HEK293 (cell line): ENCODE results near the gene DOCK1.

Source experiments
- CTCF ChIA-PET: fragments of 350-600 bp; formaldehyde crosslinking; extraction: SDS; loops from one replicate; lab custom pipeline; 2021; ENCODE audit warnings: antibody characterized with exemption; lab: Yijun Ruan, JAX
- POLR2A ChIA-PET: fragments of 300-600 bp; formaldehyde crosslinking; extraction: SDS; loops from one replicate; lab custom pipeline; 2020; ENCODE audit warnings: antibody characterized with exemption, inconsistent platforms; lab: Yijun Ruan, JAX
- H3K27ac ChIP-seq: fragments of 200-500 bp; sonication (Bioruptor generic); 2 replicates; pipeline ENCODE4 v1.5.1; 2014; ENCODE audit warnings: low read depth, low read length, control low read depth, inconsistent platforms; ENCODE audit errors: extremely low read depth
- H3K36me3 ChIP-seq, 2 experiments: fragments of 200-500 bp in 1 of 2; sonication (Bioruptor generic) in 1 of 2; 1 replicate in 1 of 2; 2 replicates in 1 of 2; pipeline ENCODE4 v1.5.1; 2014 to 2017; ENCODE audit warnings: inconsistent platforms in 2 of 2, low read length in 2 of 2; ENCODE audit not compliant: control insufficient read depth in 2 of 2, insufficient read depth in 1 of 2
- H3K4me1 ChIP-seq: fragments of 200-500 bp; sonication (Bioruptor generic); 2 replicates; pipeline ENCODE4 v1.5.1; 2014; ENCODE audit warnings: mild to moderate bottlenecking, low read length, inconsistent platforms; ENCODE audit not compliant: control insufficient read depth, insufficient read depth
- H3K4me3 ChIP-seq: 2 replicates; pipeline ENCODE4 v1.5.1; 2011; ENCODE audit warnings: low read depth, mild to moderate bottlenecking, control low read depth, low read length, moderate library complexity
- H3K9me3 ChIP-seq: fragments of 200-500 bp; sonication (Bioruptor generic); 2 replicates; pipeline ENCODE4 v1.5.1; 2014; ENCODE audit warnings: low read depth, low read length, inconsistent platforms; ENCODE audit not compliant: control insufficient read depth, insufficient read depth
- IKZF3 ChIP-seq: fragments of 450-650 bp; IDR thresholded peaks from 2 replicates; pipeline ENCODE4 v1.5.0; 2018; ENCODE audit warnings: missing biosample characterization, mild to moderate bottlenecking, missing genetic modification characterization, moderate library complexity
- KLF10 ChIP-seq: fragments of 450-650 bp; IDR thresholded peaks from 2 replicates; pipeline ENCODE4 v1.5.1; 2018; ENCODE audit warnings: missing biosample characterization, mild to moderate bottlenecking, missing genetic modification characterization
- KLF16 ChIP-seq: fragments of 450-650 bp; formaldehyde crosslinking; IDR thresholded peaks from 2 replicates; pipeline ENCODE4 v1.5.1; 2017; ENCODE audit warnings: missing biosample characterization, missing genetic modification characterization
- KLF7 ChIP-seq: fragments of 450-650 bp; formaldehyde crosslinking; IDR thresholded peaks from 2 replicates; pipeline ENCODE4 v1.5.1; 2016; ENCODE audit warnings: missing biosample characterization, missing genetic modification characterization, borderline replicate concordance
- KLF9 ChIP-seq: fragments of 450-650 bp; formaldehyde crosslinking; IDR thresholded peaks from 2 replicates; pipeline ENCODE4 v1.5.1; 2016; ENCODE audit warnings: missing biosample characterization, missing genetic modification characterization, low read depth
- OSR2 ChIP-seq: fragments of 450-650 bp; formaldehyde crosslinking; IDR thresholded peaks from 2 replicates; pipeline ENCODE4 v1.5.1; 2016; ENCODE audit warnings: missing biosample characterization, missing genetic modification characterization
- PRDM2 ChIP-seq: fragments of 450-650 bp; formaldehyde crosslinking; IDR thresholded peaks from 2 replicates; pipeline ENCODE4 v1.5.1; 2016; ENCODE audit warnings: missing biosample characterization, missing genetic modification characterization, borderline replicate concordance
- PRDM6 ChIP-seq: fragments of 450-650 bp; formaldehyde crosslinking; IDR thresholded peaks from 2 replicates; pipeline ENCODE4 v1.5.1; 2017; ENCODE audit warnings: missing biosample characterization, missing genetic modification characterization
- SCRT1 ChIP-seq: fragments of 450-650 bp; formaldehyde crosslinking; IDR thresholded peaks from 2 replicates; pipeline ENCODE4 v1.5.1; 2016; ENCODE audit warnings: missing biosample characterization, missing genetic modification characterization, borderline replicate concordance
- ZNF311 ChIP-seq: fragments of 450-650 bp; formaldehyde crosslinking; IDR thresholded peaks from 2 replicates; pipeline ENCODE4 v1.5.1; 2017; ENCODE audit warnings: missing biosample characterization, missing genetic modification characterization, borderline replicate concordance
- ZNF670 ChIP-seq: fragments of 450-650 bp; formaldehyde crosslinking; IDR thresholded peaks from 2 replicates; pipeline ENCODE4 v1.5.1; 2016; ENCODE audit warnings: missing biosample characterization, missing genetic modification characterization, low read depth
- TF ChIP-seq, protein P1 (sequence below): fragments of 450-650 bp; formaldehyde crosslinking; IDR thresholded peaks from 2 replicates; pipeline ENCODE4 v1.5.1; 2016; ENCODE audit warnings: missing biosample characterization, missing genetic modification characterization
- TF ChIP-seq, protein P2 (sequence below): fragments of 450-650 bp; formaldehyde crosslinking; IDR thresholded peaks from 2 replicates; pipeline ENCODE4 v1.5.0; 2017; ENCODE audit warnings: missing biosample characterization, missing genetic modification characterization, borderline replicate concordance
- TF ChIP-seq, protein P3 (sequence below): fragments of 450-650 bp; formaldehyde crosslinking; IDR thresholded peaks from 2 replicates; pipeline ENCODE4 v1.5.1; 2016; ENCODE audit warnings: missing biosample characterization, missing genetic modification characterization

The DOCK1 gene

GRCh38 chr10:127148933-127149220, 243.6 kb downstream of the DOCK1 start:
- TF ChIP-seq KLF9 (tag by site-specific recombination) (no peak), ZNF670 (tag by site-specific recombination) (no peak), KLF16 (tag by site-specific recombination) (no peak), KLF7 (tag by site-specific recombination) (no peak), KLF10 (no peak), PRDM6 (tag by site-specific recombination) (no peak), OSR2 (no peak)
- TF ChIP-seq, protein P1, sequence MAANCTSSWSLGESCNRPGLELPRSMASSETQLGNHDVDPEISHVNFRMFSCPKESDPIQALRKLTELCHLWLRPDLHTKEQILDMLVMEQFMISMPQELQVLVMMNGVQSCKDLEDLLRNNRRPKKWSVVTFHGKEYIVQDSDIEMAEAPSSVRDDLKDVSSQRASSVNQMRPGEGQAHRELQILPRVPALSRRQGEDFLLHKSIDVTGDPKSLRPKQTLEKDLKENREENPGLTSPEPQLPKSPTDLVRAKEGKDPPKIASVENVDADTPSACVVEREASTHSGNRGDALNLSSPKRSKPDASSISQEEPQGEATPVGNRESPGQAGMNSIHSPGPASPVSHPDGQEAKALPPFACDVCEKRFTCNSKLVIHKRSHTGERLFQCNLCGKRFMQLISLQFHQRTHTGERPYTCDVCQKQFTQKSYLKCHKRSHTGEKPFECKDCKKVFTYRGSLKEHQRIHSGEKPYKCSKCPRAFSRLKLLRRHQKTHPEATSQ (tag by site-specific recombination) = no peak
- Histone ChIP-seq H3K4me1 (no peaks in the 10 kb centered on the region), H3K36me3 (no peaks in the 10 kb centered on the region), H3K27ac (no peak overlapping the region), H3K4me3 (no peak overlapping the region), H3K9me3 (no peaks in the 10 kb centered on the region)
- ChIA-PET CTCF (interaction anchor here (0.5 to 0.6 kb wide), 2 partner anchors 547 to 720 kb away, joined by 3 to 6 read pairs; no protein-coding TSS in a partner anchor), POLR2A (no interaction called here)

DNA sequence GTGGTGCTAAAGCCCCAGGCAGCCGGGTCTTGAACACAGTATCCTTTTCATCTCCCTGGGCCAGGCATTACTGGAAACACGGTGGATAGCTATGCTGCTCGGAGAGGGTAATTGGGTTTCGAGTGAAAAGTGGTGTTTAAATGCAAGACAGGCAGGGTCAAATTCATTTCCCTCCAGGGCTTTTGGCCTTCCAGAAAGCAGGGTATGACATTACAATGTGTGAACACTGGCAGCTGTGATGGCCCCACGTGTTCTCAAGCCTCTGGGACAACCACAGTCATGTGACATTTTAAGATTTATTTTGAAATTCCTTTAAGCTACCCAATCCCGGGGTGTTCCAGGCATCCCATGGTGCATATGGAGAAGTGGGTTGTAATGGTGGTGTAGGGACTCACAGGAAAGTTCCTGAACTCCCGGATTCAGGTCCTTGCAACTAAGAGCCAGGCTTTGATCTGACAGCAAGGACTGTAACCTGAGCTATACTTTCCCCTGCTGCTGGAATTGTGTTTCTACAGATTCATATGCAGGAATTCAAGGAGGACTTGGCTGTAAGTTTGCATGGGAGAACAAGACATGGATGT, 244.4 kb downstream of the DOCK1 start:
- Histone ChIP-seq H3K4me1 (no peaks in the 10 kb centered on the region), H3K27ac (no peak overlapping the region), H3K9me3 (no peaks in the 10 kb centered on the region), H3K4me3 (no peak overlapping the region), H3K36me3 (no peaks in the 10 kb centered on the region)
- POLR2A ChIA-PET = no interaction called here
- CTCF ChIA-PET = interaction anchor here (0.5 kb wide), 1 partner anchor 720 kb away, joined by 3 read pairs; no protein-coding TSS in a partner anchor
- TF ChIP-seq IKZF3 (tag by site-specific recombination) (no peak), PRDM2 (tag by site-specific recombination) (no peak), ZNF311 (tag by site-specific recombination) (no peak), SCRT1 (tag by site-specific recombination) (no peak)
- TF ChIP-seq, protein P2, sequence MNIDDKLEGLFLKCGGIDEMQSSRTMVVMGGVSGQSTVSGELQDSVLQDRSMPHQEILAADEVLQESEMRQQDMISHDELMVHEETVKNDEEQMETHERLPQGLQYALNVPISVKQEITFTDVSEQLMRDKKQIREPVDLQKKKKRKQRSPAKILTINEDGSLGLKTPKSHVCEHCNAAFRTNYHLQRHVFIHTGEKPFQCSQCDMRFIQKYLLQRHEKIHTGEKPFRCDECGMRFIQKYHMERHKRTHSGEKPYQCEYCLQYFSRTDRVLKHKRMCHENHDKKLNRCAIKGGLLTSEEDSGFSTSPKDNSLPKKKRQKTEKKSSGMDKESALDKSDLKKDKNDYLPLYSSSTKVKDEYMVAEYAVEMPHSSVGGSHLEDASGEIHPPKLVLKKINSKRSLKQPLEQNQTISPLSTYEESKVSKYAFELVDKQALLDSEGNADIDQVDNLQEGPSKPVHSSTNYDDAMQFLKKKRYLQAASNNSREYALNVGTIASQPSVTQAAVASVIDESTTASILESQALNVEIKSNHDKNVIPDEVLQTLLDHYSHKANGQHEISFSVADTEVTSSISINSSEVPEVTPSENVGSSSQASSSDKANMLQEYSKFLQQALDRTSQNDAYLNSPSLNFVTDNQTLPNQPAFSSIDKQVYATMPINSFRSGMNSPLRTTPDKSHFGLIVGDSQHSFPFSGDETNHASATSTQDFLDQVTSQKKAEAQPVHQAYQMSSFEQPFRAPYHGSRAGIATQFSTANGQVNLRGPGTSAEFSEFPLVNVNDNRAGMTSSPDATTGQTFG (tag by site-specific recombination) = no peak
- TF ChIP-seq, protein P3, sequence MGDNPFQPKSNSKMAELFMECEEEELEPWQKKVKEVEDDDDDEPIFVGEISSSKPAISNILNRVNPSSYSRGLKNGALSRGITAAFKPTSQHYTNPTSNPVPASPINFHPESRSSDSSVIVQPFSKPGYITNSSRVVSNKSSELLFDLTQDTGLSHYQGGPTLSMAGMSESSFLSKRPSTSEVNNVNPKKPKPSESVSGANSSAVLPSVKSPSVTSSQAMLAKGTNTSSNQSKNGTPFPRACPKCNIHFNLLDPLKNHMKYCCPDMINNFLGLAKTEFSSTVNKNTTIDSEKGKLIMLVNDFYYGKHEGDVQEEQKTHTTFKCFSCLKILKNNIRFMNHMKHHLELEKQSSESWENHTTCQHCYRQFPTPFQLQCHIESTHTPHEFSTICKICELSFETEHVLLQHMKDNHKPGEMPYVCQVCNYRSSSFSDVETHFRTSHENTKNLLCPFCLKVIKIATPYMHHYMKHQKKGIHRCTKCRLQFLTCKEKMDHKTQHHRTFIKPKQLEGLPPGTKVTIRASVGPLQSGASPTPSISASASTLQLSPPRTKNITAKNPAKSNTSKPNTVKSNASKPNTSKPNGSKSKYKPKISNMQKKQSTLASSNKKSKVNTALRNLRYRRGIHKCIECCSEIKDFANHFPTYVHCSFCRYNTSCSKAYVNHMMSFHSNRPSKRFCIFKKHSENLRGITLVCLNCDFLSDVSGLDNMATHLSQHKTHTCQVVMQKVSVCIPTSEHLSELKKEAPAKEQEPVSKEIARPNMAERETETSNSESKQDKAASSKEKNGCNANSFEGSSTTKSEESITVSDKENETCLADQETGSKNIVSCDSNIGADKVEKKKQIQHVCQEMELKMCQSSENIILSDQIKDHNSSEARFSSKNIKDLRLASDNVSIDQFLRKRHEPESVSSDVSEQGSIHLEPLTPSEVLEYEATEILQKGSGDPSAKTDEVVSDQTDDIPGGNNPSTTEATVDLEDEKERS (tag by site-specific recombination) = no peak
- TF ChIP-seq, protein P1 (tag by site-specific recombination) = no peak
